Measurements from ENCODE around the gene EHMT1.

Gene EHMT1

GRCh38 chr9:137618105-137619067 lies at the start of gene EHMT1:
EHMT1 (plus strand) TSS chr9:137619005; CDS start chr9:137619029, 24 bp downstream.
- DNase-seq (ENCODE audit: insufficient read length, low spot score), result peak; percentile 89
- FAIRE-seq, result no peak

DNA sequence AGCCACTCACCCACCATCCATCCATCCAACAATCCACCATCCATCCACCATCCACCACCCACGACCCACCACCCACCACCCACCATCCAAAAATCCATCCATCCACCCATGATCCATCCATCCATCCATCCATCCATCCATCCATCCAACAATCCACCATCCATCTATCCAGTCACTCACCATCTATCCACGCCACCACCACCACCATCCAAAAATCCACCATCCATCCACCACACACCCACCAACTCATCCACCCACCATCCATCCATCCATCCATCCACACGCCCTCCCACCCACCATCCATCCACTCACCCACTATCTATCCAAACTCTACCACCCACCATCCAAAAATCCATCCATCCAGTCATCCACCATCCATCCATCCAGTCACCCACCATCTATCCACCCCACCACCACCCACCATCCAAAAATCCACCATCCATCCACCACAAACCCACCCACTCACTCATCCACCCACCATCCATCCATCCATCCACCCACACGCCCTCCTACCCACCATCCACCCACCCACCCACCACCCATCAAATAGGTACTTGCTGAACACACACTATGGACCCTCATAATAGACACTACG lies 49.1 kb upstream of the EHMT1 start:
- FAIRE-seq (no peak), DNase-seq (ENCODE audit: insufficient read length, low spot score) (no peak)

DNA sequence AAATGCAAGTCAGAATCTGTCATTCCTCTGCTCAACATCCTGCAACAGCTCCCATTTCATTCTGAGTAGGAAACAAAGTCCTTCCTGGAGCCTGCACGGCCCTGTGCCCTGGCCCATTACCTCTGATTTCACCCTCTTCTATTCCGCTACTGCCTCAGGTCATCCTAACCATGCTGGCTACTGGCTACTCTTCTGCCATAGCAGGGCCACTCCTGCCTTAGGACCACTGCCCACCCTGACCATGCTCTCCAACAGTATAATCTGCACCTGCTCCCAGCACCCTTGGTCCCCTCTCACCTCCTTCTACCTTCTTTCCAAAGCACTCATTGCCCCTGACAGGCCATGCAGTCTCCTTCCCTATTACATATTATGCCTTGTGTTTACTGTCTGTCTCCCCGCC lies 48.2 kb upstream of the EHMT1 start:
- DNase-seq (ENCODE audit: insufficient read length, low spot score) (no peak), FAIRE-seq (no peak)

DNA sequence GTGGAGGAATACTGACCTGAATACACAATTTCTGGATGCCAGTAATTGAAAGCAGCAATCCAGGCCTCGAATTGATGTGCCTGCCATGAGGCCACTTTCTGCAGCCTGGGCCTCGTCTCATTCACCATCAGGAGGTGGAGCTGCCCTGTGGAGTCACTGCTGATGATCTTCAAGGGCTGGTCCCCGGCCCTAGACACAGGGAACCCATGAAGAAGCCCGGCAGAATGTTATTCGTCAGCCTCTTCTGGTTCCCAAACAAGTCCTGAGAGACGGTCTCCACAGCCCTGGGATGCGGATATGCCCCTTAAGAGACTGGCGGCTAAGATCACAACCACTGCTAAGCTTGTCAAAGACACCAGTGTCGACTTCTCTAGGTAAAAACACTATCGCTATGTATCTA lies 44.6 kb upstream of the EHMT1 start:
- FAIRE-seq (no peak), DNase-seq (ENCODE audit: insufficient read length, low spot score) (no peak)

- FAIRE-seq (no peak), DNase-seq (ENCODE audit: insufficient read length, low spot score) (no peak)
Measured at GRCh38 chr9:137575364-137575715, 43.5 kb upstream of the EHMT1 start.

- FAIRE-seq (no peak), DNase-seq (ENCODE audit: insufficient read length, low spot score) (no peak)
Measured at GRCh38 chr9:137575716-137576411, 42.9 kb upstream of the EHMT1 start.

DNA sequence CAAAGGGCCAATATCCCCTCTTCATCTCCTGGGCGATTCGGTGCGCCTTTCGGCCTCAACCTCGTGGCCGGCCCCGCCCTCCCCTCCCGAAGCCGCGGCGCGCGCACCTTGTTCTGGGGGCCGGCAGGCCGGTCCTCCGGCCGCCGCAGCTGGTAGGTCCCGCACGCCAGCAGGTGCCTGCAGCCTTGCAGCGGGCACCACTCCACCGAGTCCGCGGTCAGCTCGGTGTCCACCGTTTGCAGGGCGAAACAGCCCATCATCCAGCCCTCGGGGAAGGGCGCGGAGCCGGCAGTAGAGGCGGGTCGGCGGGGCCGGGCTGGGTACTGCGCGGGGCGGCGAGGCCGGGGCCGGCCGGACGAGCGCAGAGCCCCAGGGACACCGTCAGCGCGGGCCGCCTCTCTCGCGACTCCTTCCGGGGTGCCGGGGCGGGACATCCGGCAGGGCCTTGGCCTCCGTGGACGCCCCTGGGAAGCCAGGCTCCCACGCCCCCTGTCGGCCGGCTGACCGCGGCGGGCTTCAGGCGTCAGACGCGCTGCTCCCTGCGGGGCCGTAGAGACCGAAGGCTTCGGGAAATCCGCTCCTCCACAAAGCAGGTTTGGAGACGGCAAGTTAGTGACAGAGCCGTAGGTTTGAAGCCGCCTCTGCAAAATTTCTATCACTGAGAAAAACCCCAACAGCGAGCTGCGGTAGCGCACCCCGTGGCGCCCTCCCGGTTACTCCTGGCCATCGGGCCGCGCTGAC lies 40.1 kb upstream of the EHMT1 start, which contains the start of gene DPH7:
Gene DPH7 (minus strand): TSS at position 408 of the 741 bp plus-strand sequence. CDS start 148 bp downstream, at position 260.
- DNase-seq (ENCODE audit: insufficient read length, low spot score), result peak; percentile 93
- no peak for FAIRE-seq

DNA sequence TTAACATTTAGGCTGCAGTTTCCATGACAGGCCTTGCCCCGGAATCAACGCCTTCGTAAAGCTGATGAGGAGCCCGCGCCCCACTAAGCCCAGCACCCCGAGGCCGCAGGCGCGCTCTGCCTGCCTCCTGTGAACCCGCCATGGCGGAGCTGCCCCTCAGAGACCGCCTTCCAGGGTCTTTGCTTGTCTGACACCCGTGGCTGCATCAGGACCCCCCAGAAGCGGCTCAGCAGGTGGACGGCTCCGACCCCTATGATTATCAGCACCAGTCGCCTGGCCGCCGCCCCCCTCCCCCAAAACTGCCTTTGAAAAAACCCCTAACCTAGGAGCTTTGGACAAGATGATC lies 39.6 kb upstream of the EHMT1 start:
- DNase-seq (ENCODE audit: insufficient read length, low spot score), result no peak
- FAIRE-seq, result no peak

DNA sequence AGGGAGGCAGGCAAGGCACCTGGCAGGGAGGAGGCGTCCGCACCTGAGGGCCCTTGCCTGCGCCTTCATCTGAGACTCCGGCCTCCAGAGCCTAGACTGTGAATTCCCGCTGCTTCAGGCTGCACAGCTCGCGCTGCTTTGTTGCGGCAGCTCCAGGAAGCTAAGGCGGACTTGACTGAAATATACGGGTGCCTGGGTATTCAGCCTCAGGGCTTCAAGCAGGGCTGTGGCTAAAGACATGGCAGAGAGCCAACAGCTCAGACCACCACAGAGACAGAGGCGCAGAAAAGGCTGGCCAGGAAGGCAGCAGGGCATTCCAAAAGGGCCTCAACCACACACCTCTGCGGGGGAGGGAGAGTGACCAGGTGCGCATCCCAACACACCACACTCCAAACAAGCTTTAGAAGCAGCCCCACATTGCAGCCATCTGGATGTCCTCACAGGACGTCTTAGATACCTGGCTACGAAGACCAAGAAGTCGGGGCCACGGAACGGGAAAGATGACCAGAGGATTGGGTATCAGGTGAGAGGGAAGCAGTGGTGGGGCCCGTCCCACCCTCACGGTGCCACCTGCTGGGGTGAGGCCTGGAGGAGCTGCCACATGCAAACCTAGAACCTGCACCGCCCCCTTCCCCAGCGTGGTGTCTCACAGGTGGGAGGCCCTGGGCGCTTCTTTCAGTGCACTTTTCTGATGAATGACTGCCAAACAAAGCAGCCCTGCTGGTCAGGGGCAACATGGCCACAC lies 38.4 kb upstream of the EHMT1 start:
- no peak for DNase-seq (ENCODE audit: insufficient read length, low spot score)
- no peak for FAIRE-seq

DNA sequence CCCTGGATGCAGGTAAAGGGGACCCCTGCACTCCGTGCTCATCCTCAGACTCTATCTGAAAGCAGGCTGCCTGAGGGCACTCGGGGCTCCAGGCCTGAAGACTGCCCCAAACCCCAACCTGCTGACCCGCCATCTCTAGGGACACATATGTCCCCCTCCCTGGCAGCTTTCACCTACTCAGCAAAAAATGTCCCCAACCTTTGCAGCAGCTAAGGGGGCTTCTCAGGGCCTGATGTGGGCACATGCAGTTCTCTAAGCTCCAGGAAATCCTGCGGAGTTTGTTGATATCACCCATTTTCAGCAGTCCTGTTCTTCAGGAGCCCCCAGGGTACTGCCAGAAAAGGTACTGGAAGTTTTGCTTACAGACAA lies 37.9 kb upstream of the EHMT1 start:
- no peak for FAIRE-seq

GRCh38 chr9:137581361-137582285 lies 37.2 kb upstream of the EHMT1 start:
- FAIRE-seq (no peak), DNase-seq (ENCODE audit: insufficient read length, low spot score) (no peak)

More for the DNA sequence above, 37.9 kb upstream of the EHMT1 start:
- no peak for DNase-seq (ENCODE audit: insufficient read length, low spot score)

DNA sequence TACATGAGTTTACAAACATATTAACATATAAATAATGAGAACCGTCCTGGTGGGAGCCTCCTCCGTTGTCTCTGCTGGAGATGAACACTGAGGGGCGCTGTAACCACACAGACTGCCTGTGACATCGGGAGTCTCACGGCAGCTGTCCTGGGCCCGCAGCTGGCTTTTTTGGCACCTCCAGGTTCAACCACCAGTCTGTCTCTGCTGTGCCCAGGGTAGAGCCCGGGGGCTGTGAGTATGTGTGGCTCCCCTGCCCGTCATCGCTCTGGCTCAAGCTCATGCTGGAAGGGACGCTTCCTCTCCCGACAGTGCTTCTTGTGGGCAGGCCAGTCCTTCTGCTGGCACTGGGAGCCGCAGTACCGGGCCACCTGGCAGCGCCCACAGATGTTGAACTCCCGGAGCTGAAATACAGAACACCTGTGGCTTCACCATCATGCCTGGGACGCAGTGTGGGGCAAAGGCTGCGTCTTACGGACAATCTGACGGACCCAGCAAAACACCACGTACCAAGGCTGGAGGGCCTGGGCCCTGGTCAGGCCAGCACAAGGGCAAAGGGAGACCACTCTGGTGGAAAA lies 36.4 kb upstream of the EHMT1 start:
- DNase-seq (ENCODE audit: insufficient read length, low spot score) (no peak), FAIRE-seq (no peak)

- DNase-seq (ENCODE audit: insufficient read length, low spot score) (no peak), FAIRE-seq (no peak)
Measured at GRCh38 chr9:137583347-137583746, 35.5 kb upstream of the EHMT1 start.

- FAIRE-seq (no peak), DNase-seq (ENCODE audit: insufficient read length, low spot score) (no peak)
Measured at GRCh38 chr9:137583957-137584356, 34.8 kb upstream of the EHMT1 start.

DNA sequence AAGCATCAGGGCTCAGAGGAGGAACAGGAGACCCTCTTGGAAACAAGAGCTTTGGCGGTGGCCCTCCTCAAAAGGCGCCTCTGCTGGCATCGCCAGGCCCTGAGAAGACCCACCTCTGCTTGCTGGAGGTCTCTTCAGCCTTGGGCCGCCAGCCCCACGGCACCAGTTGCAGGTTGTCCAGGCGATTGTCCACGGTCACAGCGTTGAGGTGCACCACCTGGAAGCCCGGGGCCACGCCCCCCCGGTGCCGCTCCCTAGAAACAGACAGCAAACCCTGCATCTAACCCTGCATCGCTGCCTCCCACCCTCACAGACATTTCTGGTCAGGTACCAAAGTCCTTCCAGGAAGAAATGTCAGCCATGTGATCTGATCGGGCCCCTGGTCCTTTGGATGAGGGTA lies 32.0 kb upstream of the EHMT1 start:
- no peak for FAIRE-seq
- DNase-seq (ENCODE audit: insufficient read length, low spot score), result no peak

- DNase-seq (ENCODE audit: insufficient read length, low spot score) (no peak), FAIRE-seq (no peak)
Measured at GRCh38 chr9:137588311-137588710, 30.5 kb upstream of the EHMT1 start.

DNA sequence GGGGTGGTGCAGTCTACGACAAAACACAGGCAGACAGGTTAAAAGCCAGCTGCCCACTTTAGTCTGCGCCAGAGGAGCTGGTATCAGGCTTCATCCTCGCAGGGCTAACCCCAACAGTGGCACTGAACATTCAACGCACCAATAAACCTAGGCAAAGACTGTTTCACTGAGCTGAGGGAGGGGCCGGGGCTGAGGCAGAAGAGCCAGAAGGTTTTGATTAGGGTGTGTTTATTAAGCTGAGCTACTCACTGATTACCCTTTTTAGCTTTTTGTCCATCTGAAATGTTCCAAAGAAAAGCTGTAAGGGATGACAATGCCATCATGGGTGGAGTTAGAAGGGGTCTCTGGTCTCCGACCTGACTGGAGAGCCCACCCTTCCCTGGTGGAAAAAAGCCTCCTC lies 29.9 kb upstream of the EHMT1 start:
- FAIRE-seq (no peak), DNase-seq (ENCODE audit: insufficient read length, low spot score) (no peak)

- no peak for DNase-seq (ENCODE audit: insufficient read length, low spot score)
- FAIRE-seq, result no peak
Measured at GRCh38 chr9:137589441-137590122, 29.2 kb upstream of the EHMT1 start.
